Left lung (tissue), 14 donors: ENCODE measurements around the gene OR2AP1. TPM values are rescaled to one million over a fixed set of nuclear protein-coding genes. Genes with fewer than 3 reads are reported as not detected.
"Not testable (repeated sequence)": the region's sequence is repeated elsewhere in the genome, so short reads cannot be mapped to it uniquely, and the experiment has no call there.

Source experiments
- ATAC-seq: fragments of 200-7000 bp; cut with Tn5 transposase; one replicate; pipeline ENCODE4 v1.9.1; 2020; ENCODE audit warnings: moderate library complexity
- DNase-seq, 4 donors: peaks; one replicate each; pipeline ENCODE4 v3.0.0-alpha.2; 2013 to 2020
- H3K27ac ChIP-seq, 2 donors: fragments of 200-600 bp; sonication (generic) in 1 of 2; one replicate each; pipeline versions ENCODE4 v1.5.0 to v1.8.0; 2020 to 2021
- H3K27me3 ChIP-seq, 2 donors: fragments of 200-600 bp; sonication (generic) in 1 of 2; one replicate each; pipeline versions ENCODE4 v1.5.0 to v1.8.0; 2020 to 2021
- H3K36me3 ChIP-seq, 2 donors: fragments of 200-600 bp; sonication (generic) in 1 of 2; one replicate each; pipeline versions ENCODE4 v1.5.0 to v1.8.0; 2020 to 2021
- H3K4me1 ChIP-seq, 2 donors: fragments of 200-600 bp; one replicate each; pipeline ENCODE4 v1.8.0; 2021
- H3K4me3 ChIP-seq, 2 donors: fragments of 200-600 bp; sonication (generic) in 1 of 2; one replicate each; pipeline versions ENCODE4 v1.5.0 to v1.8.0; 2020 to 2021; ENCODE audit warnings: mild to moderate bottlenecking in 1 of 2
- H3K9me3 ChIP-seq, 2 donors: fragments of 200-600 bp; sonication (generic) in 1 of 2; one replicate each; pipeline versions ENCODE4 v1.5.0 to v1.8.0; 2020 to 2021
- CTCF ChIP-seq, 2 donors: fragments of 200-600 bp; sonication (generic) in 1 of 2; IDR thresholded peaks; one replicate each; pipeline versions ENCODE4 v1.5.0 to v1.8.0; 2021; ENCODE audit warnings: antibody characterized with exemption in 2 of 2
- intact Hi-C, 2 donors: fragments of 100-400 bp; cut with DNase I; formaldehyde crosslinking; loops; one replicate each; pipeline versions ENCODE4 v1.11.2 to v1.14.2; 2022
- long read RNA-seq, 12 donors: library from polyadenylated mRNA in 2 of 12; unstranded in 2 of 12; transcript quantifications; one replicate each; pipeline ENCODE4 v2.0.0 and lab custom pipeline, GENCODE V29; 2019 to 2026
- polyA plus RNA-seq, 6 donors: library from polyadenylated mRNA; unstranded; fragments of 120-200 nt; gene quantifications; one replicate each; pipeline ENCODE4 v1.2.1, GENCODE V29; 2013; ENCODE audit not compliant: insufficient read length in 6 of 6
- total RNA-seq, 2 donors: library from RNA; stranded (reverse); fragmentation: NEBNext Ultra II Directional; extraction: Animal tissue kit (Norgen Biotek cat#: 25700); gene quantifications; one replicate each; pipeline ENCODE4 v1.2.1, GENCODE V29; 2021
- donor health status: DM: no; HTN: yes; CAD: no.
- donor health status: DM: no; HTN: no; CAD: no.

Gene OR2AP1
- total RNA-seq (not detected), polyA plus RNA-seq (not detected)
- long read RNA-seq, donor 1: 0 reads
- long read RNA-seq, donor 2: 0 reads
- long read RNA-seq, donor 3: 0 reads
- long read RNA-seq, donor 4: 0 reads
- long read RNA-seq, donor 5: 0 reads
- long read RNA-seq, donor 6: 0 reads
- long read RNA-seq, donor 7: 0 reads
- long read RNA-seq, donor 8: 0 reads
- long read RNA-seq, donor 9: 0 reads
- long read RNA-seq, donor 10: 0 reads
- long read RNA-seq, donor 11: 0 reads
- long read RNA-seq, donor 12: 0 reads

DNA sequence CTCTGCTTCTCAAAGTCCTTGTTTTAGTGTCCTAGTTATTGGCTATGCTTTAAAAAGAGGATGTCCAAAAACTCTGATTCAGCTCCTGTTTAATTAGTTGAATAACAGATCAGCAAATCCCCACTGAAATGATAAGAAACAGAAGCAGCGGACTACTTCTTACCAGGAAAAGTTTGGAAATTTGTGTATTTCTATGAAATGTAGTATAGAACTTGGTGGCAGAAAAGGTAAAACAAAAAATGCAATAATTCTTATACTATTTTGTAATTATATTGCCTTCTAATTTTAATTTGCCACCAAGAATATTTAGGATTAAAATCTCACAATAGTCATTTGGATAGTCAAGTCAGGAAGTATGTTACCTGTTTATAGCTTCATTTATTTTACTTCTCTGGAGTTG lies at the start of gene OR2AP1:
Gene OR2AP1, plus strand, starts transcription at position 301 of the 400 bp plus-strand sequence. CDS start 1,947 bp downstream, outside the sequence.
- no peak within 1 kb of the TSS for H3K27ac ChIP-seq
- no peak for TF ChIP-seq CTCF (IDR thresholded peaks at IDR 0.05)
- H3K4me3 ChIP-seq: no peak within 1 kb of the TSS
- no peak for ATAC-seq
- H3K27me3 ChIP-seq: no peaks in the 10 kb centered on the region
- no peaks in the 10 kb centered on the region for H3K36me3 ChIP-seq
- intact Hi-C loops: no loop called here
- no peak for DNase-seq
- H3K9me3 ChIP-seq: peaks cover 0 to 43% of the 10 kb centered on the region in 2 donors
- no peaks in the 10 kb centered on the region for H3K4me1 ChIP-seq

GRCh38 chr12:55548235-55548634 lies 24.0 kb upstream of the OR2AP1 start:
- H3K4me3 ChIP-seq, H3K9me3 ChIP-seq, H3K36me3 ChIP-seq, intact Hi-C loops, H3K4me1 ChIP-seq, ATAC-seq, H3K27me3 ChIP-seq, H3K27ac ChIP-seq, DNase-seq: not testable (repeated sequence)

- Histone ChIP-seq H3K27me3 (no peaks in the 10 kb centered on the region), H3K4me1 (no peaks in the 10 kb centered on the region), H3K4me3 (no peak overlapping the region), H3K9me3 (peaks cover 0 to 6% of the 10 kb centered on the region in 2 donors), H3K27ac (no peak overlapping the region), H3K36me3 (no peaks in the 10 kb centered on the region)
- intact Hi-C loops: no loop called here
- TF ChIP-seq CTCF (IDR thresholded peaks at IDR 0.05): no peak
- DNase-seq (no peak), ATAC-seq (no peak)
These were observed 23.5 kb upstream of the OR2AP1 start for GRCh38 chr12:55548756-55549155.

DNA sequence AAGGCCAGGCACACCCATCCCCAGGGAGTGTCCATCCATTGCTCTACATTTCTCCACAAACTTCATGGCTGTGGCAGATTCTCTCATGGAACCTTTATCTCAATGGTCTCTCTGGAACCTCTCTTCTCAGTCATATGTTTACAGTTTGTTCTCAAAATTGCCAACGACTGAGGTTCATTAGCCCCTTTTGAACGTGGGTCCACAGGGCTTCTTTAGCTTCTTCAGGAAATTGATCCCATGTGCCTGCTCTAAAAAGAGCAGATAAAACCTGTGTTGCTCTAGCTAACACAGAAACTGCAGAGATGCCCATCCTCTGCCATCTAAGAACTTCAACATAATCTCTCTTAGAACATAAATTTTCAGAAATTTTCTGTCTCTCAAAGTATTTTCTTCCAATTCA lies 23.0 kb upstream of the OR2AP1 start, which contains the start of gene OR6C4:
Gene OR6C4, plus strand, starts transcription at position 301 of the 400 bp plus-strand sequence. CDS start 1,625 bp downstream, outside the sequence.
- Histone ChIP-seq H3K36me3 (no peaks in the 10 kb centered on the region), H3K4me1 (no peaks in the 10 kb centered on the region), H3K27me3 (no peaks in the 10 kb centered on the region), H3K4me3 (no peak within 1 kb of the TSS), H3K27ac (no peak within 1 kb of the TSS), H3K9me3 (peaks cover 0 to 6% of the 10 kb centered on the region in 2 donors)
- ATAC-seq (no peak), DNase-seq (no peak)
- intact Hi-C loops: no loop called here
- TF ChIP-seq CTCF (IDR thresholded peaks at IDR 0.05): no peak

DNA sequence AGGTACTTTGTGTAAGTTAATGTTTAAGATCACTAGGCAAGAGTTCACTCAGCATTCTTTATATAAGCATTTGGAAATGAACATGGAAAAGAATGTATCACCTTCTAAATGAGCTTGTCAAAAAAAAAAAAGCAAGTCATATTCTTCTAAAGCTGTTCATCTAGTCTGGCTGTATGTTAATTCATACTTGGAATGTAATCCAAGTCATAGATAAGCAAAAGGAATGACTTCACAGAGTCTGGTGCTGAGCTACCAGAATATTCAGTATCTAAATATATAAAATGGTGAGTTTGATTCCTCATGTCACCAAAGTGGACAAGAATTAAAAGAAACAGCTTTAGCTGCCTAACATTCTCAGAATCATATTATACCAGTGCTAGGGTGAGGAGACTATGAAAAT lies 18.0 kb upstream of the OR2AP1 start:
- H3K4me1 ChIP-seq: no peaks in the 10 kb centered on the region
- no peaks in the 10 kb centered on the region for H3K36me3 ChIP-seq
- H3K27ac ChIP-seq: no peak overlapping the region
- H3K9me3 ChIP-seq: peaks cover 0 to 17% of the 10 kb centered on the region in 2 donors
- TF ChIP-seq CTCF (IDR thresholded peaks at IDR 0.05): no peak
- intact Hi-C loops: no loop called here
- H3K4me3 ChIP-seq: no peak overlapping the region
- no peaks in the 10 kb centered on the region for H3K27me3 ChIP-seq
- DNase-seq (no peak), ATAC-seq (no peak)

DNA sequence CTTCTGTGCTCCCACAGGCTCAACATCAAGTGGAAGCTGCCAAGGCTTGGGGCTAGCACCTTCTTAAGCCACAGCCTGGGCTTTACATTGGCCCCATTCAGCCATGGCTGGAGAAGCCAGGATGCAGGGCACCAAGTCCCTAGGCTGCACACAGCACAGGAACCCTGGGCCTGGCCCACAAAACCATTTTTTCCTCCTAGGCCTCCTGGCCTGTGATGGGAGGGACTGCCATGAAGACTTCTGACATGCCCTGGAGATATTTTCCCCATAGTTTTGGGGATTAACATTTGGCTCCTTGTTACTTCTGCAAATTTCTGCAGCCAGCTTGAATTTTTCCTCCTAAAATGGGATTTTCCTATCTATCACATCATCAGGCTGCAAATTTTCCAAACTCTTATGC lies 2.2 kb upstream of the OR2AP1 start:
- H3K27me3 ChIP-seq, ATAC-seq, H3K36me3 ChIP-seq, DNase-seq, intact Hi-C loops, H3K4me3 ChIP-seq, H3K4me1 ChIP-seq, H3K27ac ChIP-seq: not testable (repeated sequence)
- peaks cover 0 to 46% of the 10 kb centered on the region in 2 donors for H3K9me3 ChIP-seq

- H3K36me3 ChIP-seq, H3K4me3 ChIP-seq, intact Hi-C loops, DNase-seq, ATAC-seq, H3K27me3 ChIP-seq, H3K27ac ChIP-seq, H3K4me1 ChIP-seq: not testable (repeated sequence)
- peaks cover 0 to 46% of the 10 kb centered on the region in 2 donors for H3K9me3 ChIP-seq
These were observed 1.6 kb upstream of the OR2AP1 start for GRCh38 chr12:55570689-55571088.
